ENCODE measurements around the gene MCM9. TPM values are rescaled to one million over a fixed set of nuclear protein-coding genes. Genes with fewer than 3 reads are reported as not detected.
"Not testable (repeated sequence)": the region's sequence is repeated elsewhere in the genome, so short reads cannot be mapped to it uniquely, and the experiment has no call there.

The MCM9 gene
- total RNA-seq, 2 experiments from 2014 or later: 18.4 to 21.3 TPM

DNA sequence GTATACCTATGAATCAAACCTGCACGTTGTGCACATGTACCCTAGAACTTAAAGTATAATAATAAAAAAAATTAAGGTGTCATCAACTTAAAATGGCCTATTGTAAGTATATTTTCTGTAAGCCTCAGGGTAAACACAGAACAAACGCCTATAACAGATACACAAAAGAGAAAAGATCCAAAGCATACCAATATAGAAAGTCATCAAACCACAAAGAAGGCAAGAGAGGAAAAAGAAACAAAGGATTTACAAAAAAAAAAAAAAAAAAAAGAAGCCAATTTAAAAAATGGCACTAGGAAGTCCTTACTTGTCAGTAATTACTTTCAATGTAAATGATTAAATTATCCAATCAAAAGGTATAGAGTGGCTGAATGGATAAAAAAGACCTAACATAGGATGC lies 65.6 kb downstream of the MCM9 start:
- Mint-ChIP-seq H3K4me1 (ENCODE audit: low read depth) (peaks cover 59% of the 10 kb centered on the region), H3K27ac (no peak overlapping the region), H3K9me3 (peaks cover 16% of the 10 kb centered on the region), H3K27me3 (no peaks in the 10 kb centered on the region), H3K4me3 (no peak overlapping the region), H3K36me3 (ENCODE audit: low read depth) (peaks cover 36% of the 10 kb centered on the region)
- ChIA-PET POLR2A (no interaction called here), CTCF (no interaction called here)
- DNase-seq (no peak), ATAC-seq (no peak)
- intact Hi-C loops (cut with micrococcal nuclease): no loop called here
- TF ChIP-seq, protein P1, sequence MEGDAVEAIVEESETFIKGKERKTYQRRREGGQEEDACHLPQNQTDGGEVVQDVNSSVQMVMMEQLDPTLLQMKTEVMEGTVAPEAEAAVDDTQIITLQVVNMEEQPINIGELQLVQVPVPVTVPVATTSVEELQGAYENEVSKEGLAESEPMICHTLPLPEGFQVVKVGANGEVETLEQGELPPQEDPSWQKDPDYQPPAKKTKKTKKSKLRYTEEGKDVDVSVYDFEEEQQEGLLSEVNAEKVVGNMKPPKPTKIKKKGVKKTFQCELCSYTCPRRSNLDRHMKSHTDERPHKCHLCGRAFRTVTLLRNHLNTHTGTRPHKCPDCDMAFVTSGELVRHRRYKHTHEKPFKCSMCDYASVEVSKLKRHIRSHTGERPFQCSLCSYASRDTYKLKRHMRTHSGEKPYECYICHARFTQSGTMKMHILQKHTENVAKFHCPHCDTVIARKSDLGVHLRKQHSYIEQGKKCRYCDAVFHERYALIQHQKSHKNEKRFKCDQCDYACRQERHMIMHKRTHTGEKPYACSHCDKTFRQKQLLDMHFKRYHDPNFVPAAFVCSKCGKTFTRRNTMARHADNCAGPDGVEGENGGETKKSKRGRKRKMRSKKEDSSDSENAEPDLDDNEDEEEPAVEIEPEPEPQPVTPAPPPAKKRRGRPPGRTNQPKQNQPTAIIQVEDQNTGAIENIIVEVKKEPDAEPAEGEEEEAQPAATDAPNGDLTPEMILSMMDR (IDR thresholded peaks at IDR 0.05): no peak

DNA sequence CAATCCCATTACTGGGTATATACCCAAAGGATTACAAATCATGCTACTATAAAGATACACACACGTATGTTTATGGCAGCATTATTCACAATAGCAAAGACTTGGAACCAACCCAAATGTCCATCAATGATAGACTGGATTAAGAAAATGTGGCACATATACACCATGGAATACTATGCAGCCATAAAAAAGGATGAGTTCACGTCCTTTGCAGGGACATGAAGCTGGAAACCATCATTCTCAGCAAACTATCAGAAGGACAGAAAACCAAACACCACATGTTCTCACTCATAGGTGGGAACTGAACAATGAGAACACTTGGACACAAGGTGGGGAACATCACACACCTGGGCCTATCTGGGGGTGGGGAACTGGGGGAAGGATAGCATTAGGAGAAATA lies 66.1 kb downstream of the MCM9 start:
- Mint-ChIP-seq H3K9me3 (peaks cover 16% of the 10 kb centered on the region), H3K4me1 (ENCODE audit: low read depth) (peaks cover 64% of the 10 kb centered on the region), H3K36me3 (ENCODE audit: low read depth) (peaks cover 37% of the 10 kb centered on the region)
- H3K4me3 Mint-ChIP-seq; ATAC-seq; POLR2A ChIA-PET; H3K27ac Mint-ChIP-seq; DNase-seq; CTCF ChIA-PET; intact Hi-C loops (cut with micrococcal nuclease); H3K27me3 Mint-ChIP-seq: not testable (repeated sequence)

DNA sequence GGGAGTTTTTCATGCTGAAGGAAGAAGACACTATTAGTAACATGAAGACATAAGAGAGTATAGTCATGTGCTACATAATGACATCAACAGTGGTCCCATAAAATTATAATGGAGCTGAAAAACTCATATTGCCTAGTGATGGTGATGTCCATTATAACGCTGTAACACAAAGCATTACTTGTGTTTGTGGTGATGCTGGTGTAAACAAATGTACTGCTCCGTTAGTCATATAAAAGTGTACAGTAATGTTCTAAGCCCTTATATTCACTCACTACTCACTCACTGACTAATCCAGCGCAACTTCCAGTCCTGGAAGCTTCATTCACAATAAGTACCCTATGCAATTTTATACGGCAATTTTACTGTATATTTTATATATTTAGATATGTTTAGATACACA lies 67.8 kb downstream of the MCM9 start:
- Mint-ChIP-seq H3K36me3 (ENCODE audit: low read depth) (peaks cover 44% of the 10 kb centered on the region), H3K4me1 (ENCODE audit: low read depth) (peaks cover 65% of the 10 kb centered on the region), H3K27ac (no peak overlapping the region), H3K27me3 (no peaks in the 10 kb centered on the region), H3K4me3 (no peak overlapping the region), H3K9me3 (peaks cover 16% of the 10 kb centered on the region)
- POLR2A ChIA-PET: no interaction called here
- CTCF ChIA-PET: no interaction called here
- ATAC-seq: no peak
- intact Hi-C loops (cut with micrococcal nuclease): no loop called here
- DNase-seq: no peak
- TF ChIP-seq, protein P1 (IDR thresholded peaks at IDR 0.05): no peak

DNA sequence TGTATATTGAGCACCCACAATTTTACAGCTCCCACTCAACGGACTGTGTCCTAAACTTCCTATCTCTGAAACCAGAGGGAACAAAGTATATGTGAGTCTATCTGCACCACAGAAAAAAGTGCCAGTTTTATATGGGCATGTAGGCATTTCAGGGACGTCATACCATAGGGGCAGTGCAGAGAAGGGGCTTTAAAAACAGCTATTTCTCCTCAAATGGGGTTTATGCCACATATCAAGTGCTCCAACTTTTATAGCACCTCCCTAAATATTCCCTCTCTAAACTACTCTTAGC lies 69.9 kb downstream of the MCM9 start:
- Mint-ChIP-seq H3K9me3 (peaks cover 20% of the 10 kb centered on the region), H3K4me1 (ENCODE audit: low read depth) (peaks cover 61% of the 10 kb centered on the region), H3K27me3 (no peaks in the 10 kb centered on the region), H3K36me3 (ENCODE audit: low read depth) (peaks cover 52% of the 10 kb centered on the region), H3K4me3 (peak overlapping the region; percentile 53), H3K27ac (peak overlapping the region; percentile 63)
- intact Hi-C loops (cut with micrococcal nuclease): no loop called here
- DNase-seq: no peak
- no peak for ATAC-seq
- ChIA-PET POLR2A (interaction anchor here (0.9 to 1.7 kb wide), 6 partner anchors 10 to 57 kb away, joined by 3 to 8 read pairs (median 4); no protein-coding TSS in a partner anchor), CTCF (interaction anchor here (1.0 to 1.8 kb wide), 6 partner anchors 9 to 29 kb away, joined by 3 to 8 read pairs (median 4); partner anchors contain the start of gene ASF1A)
- TF ChIP-seq, protein P1 (IDR thresholded peaks at IDR 0.05): no peak

DNA sequence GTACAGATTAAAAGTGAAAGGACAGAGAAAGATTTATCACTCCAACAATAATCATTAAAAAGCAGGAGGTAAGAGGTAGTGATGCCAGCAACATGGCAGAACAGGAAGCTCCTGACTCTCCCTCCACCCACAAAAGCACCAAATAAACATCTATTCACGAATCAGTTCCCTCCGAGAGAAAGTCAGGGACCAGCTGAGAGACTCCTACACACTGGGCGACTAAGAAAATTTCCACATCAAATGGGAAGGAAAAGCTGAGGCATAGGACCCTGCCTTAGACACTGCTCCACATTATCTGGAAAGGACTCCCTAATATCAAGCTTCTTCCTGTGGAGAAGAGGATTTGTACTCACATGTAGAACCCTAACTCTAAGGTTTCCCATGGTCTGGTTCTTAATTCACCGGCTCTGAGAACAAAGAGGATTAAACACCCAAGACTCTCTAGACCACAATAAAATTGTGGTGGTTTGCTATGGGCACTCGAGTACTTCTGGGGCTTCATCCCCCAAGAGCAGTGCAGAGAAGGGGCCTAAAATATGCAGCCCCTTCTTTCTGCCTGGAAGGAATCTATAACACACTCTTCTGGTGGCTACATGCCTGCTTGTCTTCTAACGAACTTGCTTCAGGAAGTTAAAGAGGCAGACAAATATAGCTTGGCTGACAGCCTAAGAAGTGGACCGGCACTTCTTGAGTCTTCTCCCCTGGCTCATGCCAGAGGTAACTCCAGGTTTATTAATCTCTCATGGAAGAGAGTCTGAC lies 70.4 kb downstream of the MCM9 start:
- intact Hi-C loops (cut with micrococcal nuclease): no loop called here
- Mint-ChIP-seq H3K27ac (peak overlapping the region; percentile 63), H3K4me1 (ENCODE audit: low read depth) (peaks cover 60% of the 10 kb centered on the region), H3K9me3 (peaks cover 18% of the 10 kb centered on the region), H3K27me3 (no peaks in the 10 kb centered on the region), H3K36me3 (ENCODE audit: low read depth) (peaks cover 48% of the 10 kb centered on the region), H3K4me3 (peak overlapping the region; percentile 53)
- TF ChIP-seq, protein P1 (IDR thresholded peaks at IDR 0.05): no peak
- ATAC-seq (peak; percentile 53), DNase-seq (no peak)
- POLR2A ChIA-PET: interaction anchor here (0.9 to 1.7 kb wide), 6 partner anchors 11 to 70 kb away, joined by 3 to 8 read pairs (median 4); no protein-coding TSS in a partner anchor
- CTCF ChIA-PET: interaction anchor here (0.8 to 1.8 kb wide), 6 partner anchors 8 to 29 kb away, joined by 3 to 8 read pairs (median 4); partner anchors contain the start of gene ASF1A

Measured in activated CD8-positive, alpha-beta T cell treated with anti-CD3 and anti-CD28 coated beads for 36 hours (primary cell).